Caco-2 (cell line): ENCODE results near the gene HOGA1. TPM values are rescaled to one million over a fixed set of nuclear protein-coding genes. Genes with fewer than 3 reads are reported as not detected.
"Not testable (repeated sequence)": the region's sequence is repeated elsewhere in the genome, so short reads cannot be mapped to it uniquely, and the experiment has no call there.

Experiments used
- BruUV-seq: library from RNA; stranded (reverse); fragments of 400-500 nt; replicated peaks from 2 replicates; lab custom pipeline; 2021; lab: Mats Ljungman, UMichigan
- CTCF ChIA-PET: fragments of 300-600 bp; sonication (Branson Sonifier 250); formaldehyde crosslinking; loops from one replicate; lab custom pipeline; 2022; ENCODE audit warnings: antibody characterized with exemption; lab: Charles Lee
- POLR2A ChIA-PET: fragments of 300-600 bp; sonication (Branson Sonifier 250); formaldehyde crosslinking; loops from one replicate; lab custom pipeline; 2022; ENCODE audit warnings: antibody characterized with exemption; lab: Charles Lee
- DNase-seq, 2 experiments: peaks; one replicate each; pipeline versions ENCODE4 v3.0.0 to v3.0.0-alpha.2; 2020 to 2022
- H3K27me3 ChIP-seq: replicated peaks from 2 replicates; pipeline ENCODE4 v1.6.0; 2011; ENCODE audit warnings: low read length; ENCODE audit not compliant: control insufficient read depth, insufficient read depth
- H3K36me3 ChIP-seq: 2 replicates; pipeline ENCODE4 v1.5.1; 2011; ENCODE audit warnings: low read length; ENCODE audit not compliant: control insufficient read depth, insufficient read depth
- H3K4me1 ChIP-seq: fragments of 250-450 bp; sonication (Bioruptor Pico); 2 replicates; pipeline ENCODE4 v1.5.1; 2020; ENCODE audit warnings: mild to moderate bottlenecking
- H3K4me3 ChIP-seq: 2 replicates; pipeline ENCODE4 v1.5.1; 2011; ENCODE audit warnings: low read depth, mild to moderate bottlenecking, control low read depth, low read length
- H3K9me3 ChIP-seq: fragments of 250-450 bp; sonication (Bioruptor Pico); 2 replicates; pipeline ENCODE4 v1.5.1; 2020; ENCODE audit warnings: mild to moderate bottlenecking, moderate library complexity
- H3K27ac Mint-ChIP-seq: one replicate; pipeline ENCODE4 v1.8.0; 2022; ENCODE audit warnings: mixed read lengths; ENCODE audit not compliant: unreplicated experiment
- H3K27me3 Mint-ChIP-seq: one replicate; pipeline ENCODE4 v1.8.0; 2022; ENCODE audit warnings: mixed read lengths; ENCODE audit not compliant: insufficient read depth, unreplicated experiment
- H3K36me3 Mint-ChIP-seq: one replicate; pipeline ENCODE4 v1.8.0; 2022; ENCODE audit warnings: mild to moderate bottlenecking, mixed read lengths; ENCODE audit not compliant: insufficient read depth, unreplicated experiment
- H3K4me1 Mint-ChIP-seq: one replicate; pipeline ENCODE4 v1.8.0; 2022; ENCODE audit warnings: low read depth, mixed read lengths; ENCODE audit not compliant: unreplicated experiment
- H3K4me3 Mint-ChIP-seq: one replicate; pipeline ENCODE4 v1.8.0; 2022; ENCODE audit warnings: mild to moderate bottlenecking, moderate library complexity, mixed read lengths; ENCODE audit not compliant: unreplicated experiment
- H3K9me3 Mint-ChIP-seq: one replicate; pipeline ENCODE4 v1.8.0; 2022; ENCODE audit warnings: mixed read lengths; ENCODE audit not compliant: unreplicated experiment
- CTCF ChIP-seq, 2 experiments: fragments of 200-600 bp in 1 of 2; IDR thresholded peaks; 1 replicate in 1 of 2; 2 replicates in 1 of 2; pipeline versions ENCODE4 v1.5.1 to v1.8.0; 2011 to 2022; ENCODE audit warnings: antibody characterized with exemption in 1 of 2, control low read depth in 1 of 2, inconsistent platforms in 1 of 2, low read depth in 1 of 2, low read length in 1 of 2, mild to moderate bottlenecking in 1 of 2, moderate library complexity in 1 of 2; ENCODE audit not compliant: insufficient read depth in 1 of 2, severe bottlenecking in 1 of 2, unreplicated experiment in 1 of 2
- intact Hi-C: fragments of 100-400 bp; cut with micrococcal nuclease; formaldehyde crosslinking; loops from one replicate; pipeline ENCODE4 v1.10.0; 2022; ENCODE audit not compliant: unreplicated experiment
- total RNA-seq: library from RNA; stranded (reverse); gene quantifications from 2 replicates; pipeline ENCODE4 v1.2.3, GENCODE V29; 2022

The HOGA1 gene
- total RNA-seq, 1 experiment from 2014 or later: 0.50 TPM

GRCh38 chr10:97575127-97575668 is 9.0 kb upstream of the HOGA1 start:
- ChIA-PET CTCF (no interaction called here), POLR2A (no interaction called here)
- Histone ChIP-seq H3K27me3 (no peaks in the 10 kb centered on the region), H3K4me1 (peaks cover 33% of the 10 kb centered on the region), H3K9me3 (no peaks in the 10 kb centered on the region), H3K4me3 (no peak overlapping the region), H3K36me3 (no peaks in the 10 kb centered on the region)
- H3K27me3 Mint-ChIP-seq: no peaks in the 10 kb centered on the region
- no peak overlapping the region for H3K27ac Mint-ChIP-seq
- H3K9me3 Mint-ChIP-seq: no peaks in the 10 kb centered on the region
- intact Hi-C loops: no loop called here
- DNase-seq: no peak
- H3K4me1 Mint-ChIP-seq: peaks cover 24% of the 10 kb centered on the region
- TF ChIP-seq CTCF (IDR thresholded peaks at IDR 0.05; ENCODE audit: insufficient read depth in 1 of 2, low read depth in 1 of 2, low read length in 1 of 2, severe bottlenecking in 1 of 2, unreplicated experiment in 1 of 2): no peak
- BruUV-seq: no TSS peak
- no peak overlapping the region for H3K4me3 Mint-ChIP-seq
- H3K36me3 Mint-ChIP-seq: peaks cover 8% of the 10 kb centered on the region

- BruUV-seq, H3K9me3 ChIP-seq, H3K27ac Mint-ChIP-seq, CTCF ChIA-PET, intact Hi-C loops, DNase-seq, H3K36me3 Mint-ChIP-seq, H3K36me3 ChIP-seq, H3K4me3 Mint-ChIP-seq, H3K4me3 ChIP-seq, H3K27me3 Mint-ChIP-seq, H3K27me3 ChIP-seq, H3K9me3 Mint-ChIP-seq: not testable (repeated sequence)
- peaks cover 22% of the 10 kb centered on the region for H3K4me1 ChIP-seq
- POLR2A ChIA-PET: interaction anchor here (0.6 kb wide), 1 partner anchor 145 kb away, joined by 3 read pairs; no protein-coding TSS in a partner anchor
- peaks cover 19% of the 10 kb centered on the region for H3K4me1 Mint-ChIP-seq
Measured at GRCh38 chr10:97576487-97576886, 7.7 kb upstream of the HOGA1 start.

GRCh38 chr10:97577701-97578100 is 6.5 kb upstream of the HOGA1 start:
- H3K27me3 ChIP-seq: no peaks in the 10 kb centered on the region
- no peaks in the 10 kb centered on the region for H3K27me3 Mint-ChIP-seq
- ChIA-PET POLR2A (no interaction called here), CTCF (no interaction called here)
- no peak overlapping the region for H3K27ac Mint-ChIP-seq
- H3K9me3 ChIP-seq: no peaks in the 10 kb centered on the region
- no peaks in the 10 kb centered on the region for H3K9me3 Mint-ChIP-seq
- BruUV-seq: no TSS peak
- H3K4me1 ChIP-seq: peaks cover 10% of the 10 kb centered on the region
- TF ChIP-seq CTCF (IDR thresholded peaks at IDR 0.05; ENCODE audit: insufficient read depth in 1 of 2, low read depth in 1 of 2, low read length in 1 of 2, severe bottlenecking in 1 of 2, unreplicated experiment in 1 of 2): no peak
- H3K4me3 Mint-ChIP-seq: no peak overlapping the region
- no peaks in the 10 kb centered on the region for H3K36me3 ChIP-seq
- H3K4me1 Mint-ChIP-seq: peaks cover 14% of the 10 kb centered on the region
- no peak for DNase-seq
- no peak overlapping the region for H3K4me3 ChIP-seq
- H3K36me3 Mint-ChIP-seq: peaks cover 3% of the 10 kb centered on the region
- intact Hi-C loops: no loop called here
